Nephron (organoid): Measurements from ENCODE around the gene RPS13.
"Not testable (repeated sequence)": the region's sequence is repeated elsewhere in the genome, so short reads cannot be mapped to it uniquely, and the experiment has no call there.

Source experiments
- H3K27ac Mint-ChIP-seq, 3 experiments: 2 replicates each; pipeline ENCODE4 v1.8.0; 2020; ENCODE audit warnings: mixed read lengths in 3 of 3, mild to moderate bottlenecking in 2 of 3, moderate library complexity in 1 of 3
- H3K27me3 Mint-ChIP-seq: 2 replicates; pipeline ENCODE4 v1.8.0; 2021; ENCODE audit warnings: low read depth, mild to moderate bottlenecking, moderate library complexity, mixed read lengths
- H3K36me3 Mint-ChIP-seq: 2 replicates; pipeline ENCODE4 v1.8.0; 2020; ENCODE audit warnings: low read depth, mixed read lengths
- H3K4me1 Mint-ChIP-seq: 2 replicates; pipeline ENCODE4 v1.8.0; 2020; ENCODE audit warnings: mixed read lengths
- H3K4me3 Mint-ChIP-seq, 3 experiments: 2 replicates each; pipeline ENCODE4 v1.8.0; 2020; ENCODE audit warnings: mild to moderate bottlenecking in 3 of 3, mixed read lengths in 3 of 3, moderate library complexity in 2 of 3
- H3K9me3 Mint-ChIP-seq: 2 replicates; pipeline ENCODE4 v1.8.0; 2020; ENCODE audit warnings: mixed read lengths
- CTCF ChIP-seq, 3 experiments: fragments of 200-600 bp; sonication (generic); IDR thresholded peaks; one replicate each; pipeline ENCODE4 v1.5.0; 2021; ENCODE audit warnings: antibody characterized with exemption in 3 of 3; ENCODE audit not compliant: unreplicated experiment in 3 of 3

RPS13 gene

GRCh38 chr11:17102462-17102861 lies 25.0 kb upstream of the RPS13 start:
- Mint-ChIP-seq H3K27me3 (no peaks in the 10 kb centered on the region), H3K4me1 (no peaks in the 10 kb centered on the region), H3K27ac (no peak overlapping the region), H3K9me3 (no peaks in the 10 kb centered on the region), H3K4me3 (no peak overlapping the region), H3K36me3 (peaks cover 58% of the 10 kb centered on the region)
- TF ChIP-seq CTCF (IDR thresholded peaks at IDR 0.05; ENCODE audit: unreplicated experiment in 3 of 3): no peak

GRCh38 chr11:17098658-17099057 lies 21.2 kb upstream of the RPS13 start:
- Mint-ChIP-seq H3K36me3 (peaks cover 54% of the 10 kb centered on the region), H3K27ac (no peak overlapping the region), H3K9me3 (no peaks in the 10 kb centered on the region), H3K27me3 (no peaks in the 10 kb centered on the region), H3K4me3 (no peak overlapping the region), H3K4me1 (no peaks in the 10 kb centered on the region)
- TF ChIP-seq CTCF (IDR thresholded peaks at IDR 0.05; ENCODE audit: unreplicated experiment in 3 of 3): no peak

- no peak for TF ChIP-seq CTCF (IDR thresholded peaks at IDR 0.05; ENCODE audit: unreplicated experiment in 3 of 3)
- no peak overlapping the region for H3K27ac Mint-ChIP-seq
- no peaks in the 10 kb centered on the region for H3K9me3 Mint-ChIP-seq
- no peaks in the 10 kb centered on the region for H3K27me3 Mint-ChIP-seq
- peaks cover 49% of the 10 kb centered on the region for H3K36me3 Mint-ChIP-seq
- no peaks in the 10 kb centered on the region for H3K4me1 Mint-ChIP-seq
- H3K4me3 Mint-ChIP-seq: no peak overlapping the region
Measured at GRCh38 chr11:17098038-17098437, 20.6 kb upstream of the RPS13 start.

- H3K4me1 Mint-ChIP-seq, H3K27ac Mint-ChIP-seq, H3K9me3 Mint-ChIP-seq, H3K4me3 Mint-ChIP-seq, H3K27me3 Mint-ChIP-seq: not testable (repeated sequence)
- H3K36me3 Mint-ChIP-seq: peaks cover 20% of the 10 kb centered on the region
Measured at GRCh38 chr11:17085976-17086375, 8.5 kb upstream of the RPS13 start.

GRCh38 chr11:17077240-17077519 lies 287 bp downstream of the RPS13 start:
- Mint-ChIP-seq H3K4me3 (peak overlapping the region; percentile 98 to 99 (median 98)), H3K9me3 (no peaks in the 10 kb centered on the region), H3K27me3 (no peaks in the 10 kb centered on the region), H3K4me1 (peaks cover 18% of the 10 kb centered on the region), H3K36me3 (peaks cover 27% of the 10 kb centered on the region), H3K27ac (peak overlapping the region; percentile 87 to 98 (median 91))
- TF ChIP-seq CTCF (IDR thresholded peaks at IDR 0.05; ENCODE audit: unreplicated experiment in 3 of 3): no peak

- Mint-ChIP-seq H3K4me1 (peaks cover 18% of the 10 kb centered on the region), H3K27me3 (no peaks in the 10 kb centered on the region), H3K36me3 (peaks cover 27% of the 10 kb centered on the region), H3K4me3 (peak overlapping the region; percentile 98 to 99 (median 98)), H3K27ac (peak overlapping the region; percentile 87 to 98 (median 91)), H3K9me3 (no peaks in the 10 kb centered on the region)
- TF ChIP-seq CTCF (IDR thresholded peaks at IDR 0.05; ENCODE audit: unreplicated experiment in 3 of 3): no peak
Measured at GRCh38 chr11:17076517-17077239, 789 bp downstream of the RPS13 start.
